H9 (cell line): ENCODE data around the gene TRPM3. TPM values are rescaled to one million over a fixed set of nuclear protein-coding genes. Genes with fewer than 3 reads are reported as not detected.

Experiments
- DNase-seq: peaks from one replicate; pipeline ENCODE4 v3.0.0-alpha.2; 2017
- H2AFZ ChIP-seq: one replicate; pipeline ENCODE4 v1.6.1; 2013; ENCODE audit warnings: mild to moderate bottlenecking, low read length, control low read depth, moderate library complexity
- H2AK5ac ChIP-seq: 2 replicates; pipeline ENCODE4 v1.6.1; 2013; ENCODE audit warnings: low read length, control low read depth, mixed read lengths; ENCODE audit not compliant: insufficient read length
- H2BK120ac ChIP-seq: one replicate; pipeline ENCODE4 v1.6.1; 2013; ENCODE audit warnings: low read depth, mild to moderate bottlenecking, low read length, control low read depth, inconsistent platforms; ENCODE audit not compliant: poor library complexity, severe bottlenecking
- H2BK12ac ChIP-seq: 2 replicates; pipeline ENCODE4 v1.6.1; 2013; ENCODE audit warnings: low read length, control low read depth, mixed read lengths, low read depth; ENCODE audit not compliant: insufficient read length
- H2BK15ac ChIP-seq: 2 replicates; pipeline ENCODE4 v1.6.1; 2013; ENCODE audit warnings: low read depth, low read length, control low read depth
- H2BK20ac ChIP-seq: one replicate; pipeline ENCODE4 v1.6.1; 2013; ENCODE audit warnings: low read depth, mild to moderate bottlenecking, low read length, control low read depth, inconsistent platforms; ENCODE audit not compliant: poor library complexity, severe bottlenecking
- H2BK5ac ChIP-seq: 2 replicates; pipeline ENCODE4 v1.6.1; 2013; ENCODE audit warnings: low read length, control low read depth, mixed read lengths; ENCODE audit not compliant: insufficient read length
- H3K14ac ChIP-seq: 2 replicates; pipeline ENCODE4 v1.6.1; 2013; ENCODE audit warnings: low read length, control low read depth; ENCODE audit not compliant: insufficient read depth
- H3K18ac ChIP-seq: 2 replicates; pipeline ENCODE4 v1.6.1; 2013; ENCODE audit warnings: low read depth, mild to moderate bottlenecking, mixed read lengths, low read length, control low read depth; ENCODE audit not compliant: insufficient read length
- H3K23ac ChIP-seq: 2 replicates; pipeline ENCODE4 v1.6.1; 2013; ENCODE audit warnings: low read length, control low read depth, mixed read lengths, low read depth; ENCODE audit not compliant: insufficient read length
- H3K23me2 ChIP-seq: 2 replicates; pipeline ENCODE4 v1.6.1; 2013; ENCODE audit warnings: low read depth, mild to moderate bottlenecking, mixed read lengths, low read length, control low read depth; ENCODE audit not compliant: insufficient read length, poor library complexity, severe bottlenecking
- H3K27ac ChIP-seq: 2 replicates; pipeline ENCODE4 v1.5.1; 2013; ENCODE audit warnings: low read length, control low read depth, mixed read lengths, low read depth; ENCODE audit not compliant: insufficient read length
- H3K27me3 ChIP-seq: 2 replicates; pipeline ENCODE4 v1.6.1; 2013; ENCODE audit warnings: low read length, control low read depth, inconsistent platforms; ENCODE audit not compliant: insufficient read depth
- H3K4ac ChIP-seq: 2 replicates; pipeline ENCODE4 v1.6.1; 2013; ENCODE audit warnings: low read depth, mild to moderate bottlenecking, control low read depth, inconsistent platforms, low read length, moderate library complexity
- H3K4me1 ChIP-seq: 2 replicates; pipeline ENCODE4 v1.6.1; 2013; ENCODE audit warnings: low read length, control low read depth, inconsistent platforms; ENCODE audit not compliant: insufficient read depth
- H3K4me2 ChIP-seq: 2 replicates; pipeline ENCODE4 v1.6.1; 2013; ENCODE audit warnings: low read length, control low read depth, mixed read lengths; ENCODE audit not compliant: insufficient read length, insufficient read depth
- H3K56ac ChIP-seq: 2 replicates; pipeline ENCODE4 v1.6.1; 2013; ENCODE audit warnings: low read depth, mild to moderate bottlenecking, mixed read lengths, low read length, control low read depth; ENCODE audit not compliant: insufficient read length
- H3K79me1 ChIP-seq: 2 replicates; pipeline ENCODE4 v1.6.1; 2013; ENCODE audit warnings: low read depth, mild to moderate bottlenecking, moderate library complexity, low read length, control low read depth, inconsistent platforms; ENCODE audit not compliant: insufficient read depth, poor library complexity, severe bottlenecking
- H3K79me2 ChIP-seq: 2 replicates; pipeline ENCODE4 v1.6.1; 2013; ENCODE audit warnings: low read length, control low read depth, inconsistent platforms; ENCODE audit not compliant: insufficient read depth
- H3K9ac ChIP-seq: 2 replicates; pipeline ENCODE4 v1.6.1; 2013; ENCODE audit warnings: low read length, control low read depth, mixed read lengths; ENCODE audit not compliant: insufficient read length; ENCODE audit errors: extremely low read depth
- H3K9me3 ChIP-seq: one replicate; pipeline ENCODE4 v1.6.1; 2013; ENCODE audit warnings: low read depth, low read length, inconsistent platforms; ENCODE audit not compliant: control insufficient read depth
- H3T11ph ChIP-seq: one replicate; pipeline ENCODE4 v1.6.1; 2013; ENCODE audit warnings: mild to moderate bottlenecking, low read length, control low read depth, inconsistent platforms
- H4K20me1 ChIP-seq: one replicate; pipeline ENCODE4 v1.6.1; 2013; ENCODE audit not compliant: control insufficient read depth, insufficient read length, insufficient read depth
- H4K5ac ChIP-seq: 2 replicates; pipeline ENCODE4 v1.6.1; 2013; ENCODE audit warnings: low read depth, mild to moderate bottlenecking, mixed read lengths, low read length, control low read depth; ENCODE audit not compliant: insufficient read length
- H4K8ac ChIP-seq: replicated peaks from 2 replicates; pipeline ENCODE4 v1.6.1; 2013; ENCODE audit warnings: low read length, control low read depth, mixed read lengths, low read depth; ENCODE audit not compliant: insufficient read length
- H4K91ac ChIP-seq: 2 replicates; pipeline ENCODE4 v1.6.1; 2013; ENCODE audit warnings: low read depth, mild to moderate bottlenecking, moderate library complexity, mixed read lengths, low read length, control low read depth; ENCODE audit not compliant: insufficient read length
- H3K27ac Mint-ChIP-seq, 3 experiments: 2 replicates in 2 of 3; 3 replicates in 1 of 3; pipeline ENCODE4 v1.8.0; 2020 to 2021; ENCODE audit warnings: mixed read lengths in 3 of 3, mild to moderate bottlenecking in 1 of 3, moderate library complexity in 1 of 3
- H3K27me3 Mint-ChIP-seq: 2 replicates; pipeline ENCODE4 v1.8.0; 2021; ENCODE audit warnings: low read depth, mild to moderate bottlenecking, moderate library complexity, mixed read lengths
- H3K36me3 Mint-ChIP-seq, 3 experiments: 2 replicates in 2 of 3; 3 replicates in 1 of 3; pipeline ENCODE4 v1.8.0; 2020 to 2021; ENCODE audit warnings: low read depth in 3 of 3, mixed read lengths in 3 of 3; ENCODE audit not compliant: insufficient read depth in 1 of 3
- H3K4me1 Mint-ChIP-seq, 2 experiments: 2 replicates each; pipeline ENCODE4 v1.8.0; 2020; ENCODE audit warnings: mixed read lengths in 2 of 2
- H3K4me3 Mint-ChIP-seq, 2 experiments: 2 replicates in 1 of 2; 3 replicates in 1 of 2; pipeline ENCODE4 v1.8.0; 2020 to 2021; ENCODE audit warnings: mild to moderate bottlenecking in 2 of 2, mixed read lengths in 2 of 2, moderate library complexity in 1 of 2
- H3K9me3 Mint-ChIP-seq, 2 experiments: 2 replicates in 1 of 2; 3 replicates in 1 of 2; pipeline ENCODE4 v1.8.0; 2020; ENCODE audit warnings: mild to moderate bottlenecking in 2 of 2, mixed read lengths in 2 of 2, moderate library complexity in 1 of 2
- WGBS: extraction: QIAGEN DNeasy Blood & Tissue Kit; methylation state at CpG from one replicate; pipeline ENCODE4 v1.1.7; 2013; ENCODE audit warnings: missing lambda C conversion rate, low lambda C conversion rate, mixed read lengths; ENCODE audit not compliant: insufficient read length; ENCODE audit errors: extremely low coverage; 5-methylcytosine and 5-hydroxymethylcytosine counted together
- total RNA-seq: library from RNA; stranded (reverse); gene quantifications from 2 replicates; pipeline ENCODE4 v1.2.1, GENCODE V29; 2021
- TF ChIP-seq, protein P1 (sequence below): fragments of 200-600 bp; sonication (generic); conservative IDR thresholded peaks from 3 replicates; pipeline ENCODE4 v1.8.0; 2021; ENCODE audit warnings: antibody characterized with exemption, mild to moderate bottlenecking

Gene TRPM3
- total RNA-seq, 1 experiment from 2014 or later = 10.3 TPM

DNA sequence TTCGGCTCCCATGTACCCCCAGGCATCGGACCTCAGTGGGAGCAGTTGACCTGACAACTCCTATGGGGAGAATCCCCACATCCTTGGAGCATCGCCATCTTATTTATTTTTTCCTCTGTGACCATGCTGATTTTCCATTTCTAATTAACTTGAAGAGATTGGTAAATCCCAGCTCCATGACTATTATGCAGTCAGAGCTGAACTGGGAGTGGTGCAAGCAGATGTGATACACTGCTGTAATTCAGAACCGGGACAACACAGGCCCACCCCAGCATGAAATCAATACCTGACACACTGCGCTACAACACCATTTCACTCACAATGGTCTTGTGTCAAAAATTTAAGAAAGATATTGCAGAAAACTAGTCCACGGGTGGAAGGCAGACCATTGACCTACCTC, 1.0 kb upstream of the TRPM3 start:
- Histone ChIP-seq H4K91ac (no peak overlapping the region), H3K79me1 (no peaks in the 10 kb centered on the region), H3K14ac (no peak overlapping the region), H2BK15ac (no peak overlapping the region), H3K79me2 (no peaks in the 10 kb centered on the region), H3K4me2 (peak overlapping the region; percentile 73), H3K9me3 (no peaks in the 10 kb centered on the region), H4K8ac (no peak overlapping the region), H2AK5ac (no peak overlapping the region), H2BK12ac (no peak overlapping the region), H3K27me3 (no peaks in the 10 kb centered on the region), H3K4me1 (peaks cover 14% of the 10 kb centered on the region; the same call in 1 of the 2 replicates), H3K18ac (no peak overlapping the region), H2AFZ (no peak overlapping the region), H3K23me2 (peaks cover 20% of the 10 kb centered on the region), H3K9ac (no peak overlapping the region), H3K23ac (no peak overlapping the region), H4K5ac (no peak overlapping the region), H3K27ac (no peak overlapping the region), H2BK120ac (no peak overlapping the region), H2BK5ac (no peak overlapping the region), H2BK20ac (no peak overlapping the region), H3T11ph (no peak overlapping the region), H4K20me1 (no peaks in the 10 kb centered on the region), H3K4ac (no peak overlapping the region), H3K56ac (no peak overlapping the region)
- H3K4me3 Mint-ChIP-seq = peak overlapping the region; percentile 78 to 86
- peaks cover 62 to 66% of the 10 kb centered on the region in 2 experiments for H3K4me1 Mint-ChIP-seq
- TF ChIP-seq, protein P1, sequence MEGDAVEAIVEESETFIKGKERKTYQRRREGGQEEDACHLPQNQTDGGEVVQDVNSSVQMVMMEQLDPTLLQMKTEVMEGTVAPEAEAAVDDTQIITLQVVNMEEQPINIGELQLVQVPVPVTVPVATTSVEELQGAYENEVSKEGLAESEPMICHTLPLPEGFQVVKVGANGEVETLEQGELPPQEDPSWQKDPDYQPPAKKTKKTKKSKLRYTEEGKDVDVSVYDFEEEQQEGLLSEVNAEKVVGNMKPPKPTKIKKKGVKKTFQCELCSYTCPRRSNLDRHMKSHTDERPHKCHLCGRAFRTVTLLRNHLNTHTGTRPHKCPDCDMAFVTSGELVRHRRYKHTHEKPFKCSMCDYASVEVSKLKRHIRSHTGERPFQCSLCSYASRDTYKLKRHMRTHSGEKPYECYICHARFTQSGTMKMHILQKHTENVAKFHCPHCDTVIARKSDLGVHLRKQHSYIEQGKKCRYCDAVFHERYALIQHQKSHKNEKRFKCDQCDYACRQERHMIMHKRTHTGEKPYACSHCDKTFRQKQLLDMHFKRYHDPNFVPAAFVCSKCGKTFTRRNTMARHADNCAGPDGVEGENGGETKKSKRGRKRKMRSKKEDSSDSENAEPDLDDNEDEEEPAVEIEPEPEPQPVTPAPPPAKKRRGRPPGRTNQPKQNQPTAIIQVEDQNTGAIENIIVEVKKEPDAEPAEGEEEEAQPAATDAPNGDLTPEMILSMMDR = no peak
- H3K9me3 Mint-ChIP-seq = peaks cover 5% of the 10 kb centered on the region in 2 experiments; a peak in 3 of 5 replicates
- peak overlapping the region; percentile 46 to 99 (median 98) for H3K27ac Mint-ChIP-seq
- no peaks in the 10 kb centered on the region for H3K27me3 Mint-ChIP-seq
- no peak for DNase-seq
- no CpG with 5 or more reads among the region's 6 CpGs for WGBS
- peaks cover 4 to 21% (median 10%) of the 10 kb centered on the region in 3 experiments for H3K36me3 Mint-ChIP-seq
